ENCODE data around the gene DXO. TPM values are rescaled to one million over a fixed set of nuclear protein-coding genes. Genes with fewer than 3 reads are reported as not detected.

The DXO gene
- total RNA-seq, 1 donor from 2014 or later = 18.0 TPM

- Histone ChIP-seq H3K36me3 (peaks cover 38 to 48% of the 10 kb centered on the region in 2 donors), H3K4me3 (peak overlapping the region; percentile 78 to 80)
- intact Hi-C loops (cut with DNase I) = loop anchor here (10.0 kb wide), 1 partner anchor 204 kb away; the partner anchor contains the start of genes AGPAT1 and RNF5
Measured at GRCh38 chr6:31970604-31971271, 1.2 kb downstream of the DXO start.

GRCh38 chr6:31969712-31970603 lies 2.0 kb downstream of the DXO start:
- Histone ChIP-seq H3K9me3 (no peaks in the 10 kb centered on the region), H3K4me3 (peak overlapping the region; percentile 78 to 80), H3K36me3 (peaks cover 46 to 56% of the 10 kb centered on the region in 2 donors), H3K27me3 (no peaks in the 10 kb centered on the region), H3K4me1 (peaks cover 10 to 16% of the 10 kb centered on the region in 2 donors), H3K27ac (peak overlapping the region; percentile 92 to 99)
- intact Hi-C loops (cut with DNase I) = loop anchor here (10.0 kb wide), 1 partner anchor 205 kb away; the partner anchor contains the start of genes AGPAT1 and RNF5
- TF ChIP-seq CTCF (IDR thresholded peaks at IDR 0.05) = no peak
- DNase-seq (ENCODE audit: low spot score in 2 of 2) = no peak

More at GRCh38 chr6:31970604-31971271, 1.2 kb downstream of the DXO start:
- no peaks in the 10 kb centered on the region for H3K9me3 ChIP-seq
- peak in 1 of 2 donors; percentile 62 for DNase-seq (ENCODE audit: low spot score in 2 of 2)
- H3K27me3 ChIP-seq = no peaks in the 10 kb centered on the region
- peaks cover 10 to 16% of the 10 kb centered on the region in 2 donors for H3K4me1 ChIP-seq
- peak overlapping the region; percentile 92 to 99 for H3K27ac ChIP-seq
- no peak for TF ChIP-seq CTCF (IDR thresholded peaks at IDR 0.05)

GRCh38 chr6:31968791-31969711 lies 2.9 kb downstream of the DXO start:
- DNase-seq (ENCODE audit: low spot score in 2 of 2) = no peak
- H3K27ac ChIP-seq = peak overlapping the region; percentile 14 to 18
- no peak for TF ChIP-seq CTCF (IDR thresholded peaks at IDR 0.05)
- H3K36me3 ChIP-seq = peaks cover 51 to 65% of the 10 kb centered on the region in 2 donors
- intact Hi-C loops (cut with DNase I) = no loop called here
- H3K27me3 ChIP-seq = no peaks in the 10 kb centered on the region
- no peaks in the 10 kb centered on the region for H3K9me3 ChIP-seq
- H3K4me3 ChIP-seq = no peak overlapping the region
- peaks cover 10 to 16% of the 10 kb centered on the region in 2 donors for H3K4me1 ChIP-seq

GRCh38 chr6:31968326-31968725 lies 3.6 kb downstream of the DXO start:
- no peak for TF ChIP-seq CTCF (IDR thresholded peaks at IDR 0.05)
- intact Hi-C loops (cut with DNase I) = no loop called here
- Histone ChIP-seq H3K4me3 (no peak overlapping the region), H3K27me3 (no peaks in the 10 kb centered on the region), H3K27ac (no peak overlapping the region), H3K4me1 (peaks cover 10 to 14% of the 10 kb centered on the region in 2 donors), H3K36me3 (peaks cover 58 to 73% of the 10 kb centered on the region in 2 donors), H3K9me3 (no peaks in the 10 kb centered on the region)
- no peak for DNase-seq (ENCODE audit: low spot score in 2 of 2)

- peaks cover 10% of the 10 kb centered on the region in 2 donors for H3K4me1 ChIP-seq
- intact Hi-C loops (cut with DNase I) = no loop called here
- H3K27ac ChIP-seq = no peak overlapping the region
- no peak overlapping the region for H3K4me3 ChIP-seq
- DNase-seq (ENCODE audit: low spot score in 2 of 2) = no peak
- H3K9me3 ChIP-seq = no peaks in the 10 kb centered on the region
- TF ChIP-seq CTCF (IDR thresholded peaks at IDR 0.05) = no peak
- no peaks in the 10 kb centered on the region for H3K27me3 ChIP-seq
- H3K36me3 ChIP-seq = peaks cover 61 to 77% of the 10 kb centered on the region in 2 donors
Measured at GRCh38 chr6:31967926-31968320, 4.0 kb downstream of the DXO start.

All from ascending aorta (tissue), 2 donors.